HL-60 (cell line): ENCODE measurements around the gene FCGR3B.
"Not testable (repeated sequence)": the region's sequence is repeated elsewhere in the genome, so short reads cannot be mapped to it uniquely, and the experiment has no call there.

Experiments
- CTCF ChIP-seq: IDR thresholded peaks from one replicate; pipeline ENCODE4 v1.5.1; 2011; ENCODE audit warnings: low read length, control low read depth, inconsistent platforms; ENCODE audit not compliant: insufficient read depth
- GABPA ChIP-seq: IDR thresholded peaks from 2 replicates; pipeline ENCODE4 v1.6.1; 2012; ENCODE audit warnings: low read depth
- POLR2AphosphoS5 ChIP-seq: IDR thresholded peaks from 2 replicates; pipeline ENCODE4 v1.6.1; 2012; ENCODE audit warnings: low read depth
- SPI1 ChIP-seq: IDR thresholded peaks from 2 replicates; pipeline ENCODE4 v1.6.1; 2012; ENCODE audit warnings: low read depth, mild to moderate bottlenecking, borderline replicate concordance

DNA sequence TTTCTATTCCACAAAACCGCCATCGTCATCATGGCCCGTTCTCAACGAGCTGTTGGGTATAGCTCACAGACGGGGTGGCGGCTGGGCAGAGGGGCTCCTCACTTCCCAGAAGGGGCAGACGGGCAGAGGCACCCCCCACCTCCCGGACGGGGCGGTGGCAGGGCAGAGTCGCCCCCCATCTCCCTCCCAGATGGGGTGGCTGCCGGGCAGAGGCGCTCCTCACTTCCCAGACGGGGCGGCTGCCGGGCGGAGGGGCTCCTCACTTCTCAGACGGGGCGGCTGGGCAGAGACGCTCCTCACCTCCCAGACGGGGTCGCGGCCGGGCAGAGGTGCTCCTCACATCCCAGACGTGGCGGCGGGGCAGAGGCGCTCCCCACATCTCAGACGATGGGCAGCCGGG lies 14.6 kb downstream of the FCGR3B start:
- not testable (repeated sequence) for TF ChIP-seq CTCF, POLR2AphosphoS5, GABPA, SPI1
